Large intestine (tissue), 3 donors: ENCODE results near the gene BOD1. TPM values are rescaled to one million over a fixed set of nuclear protein-coding genes. Genes with fewer than 3 reads are reported as not detected.

Experiments used
- DNase-seq, 2 donors: peaks; one replicate each; pipeline versions ENCODE4 v3.0.0 to v3.0.0-alpha.2; 2013
- H3K27ac ChIP-seq: one replicate; pipeline ENCODE4 v1.5.1; 2013; ENCODE audit warnings: low read length
- H3K27me3 ChIP-seq: 2 replicates; pipeline ENCODE4 v1.6.1; 2013; ENCODE audit warnings: low read length; ENCODE audit not compliant: control insufficient read depth, insufficient read depth
- H3K36me3 ChIP-seq: 2 replicates; pipeline ENCODE4 v1.6.1; 2013; ENCODE audit warnings: low read length; ENCODE audit not compliant: control insufficient read depth, insufficient read depth
- H3K4me1 ChIP-seq: one replicate; pipeline ENCODE4 v1.6.1; 2013; ENCODE audit warnings: low read length; ENCODE audit not compliant: control insufficient read depth, insufficient read depth
- H3K4me3 ChIP-seq: one replicate; pipeline ENCODE4 v1.5.1; 2013; ENCODE audit warnings: low read length
- H3K9me3 ChIP-seq: one replicate; pipeline ENCODE4 v1.6.1; 2013; ENCODE audit warnings: mild to moderate bottlenecking, low read depth, low read length, moderate library complexity; ENCODE audit not compliant: control insufficient read depth
- WGBS: methylation state at CpG from one replicate; pipeline ENCODE4 v1.1.5; 2013; ENCODE audit warnings: low lambda C conversion rate; ENCODE audit not compliant: insufficient coverage; 5-methylcytosine and 5-hydroxymethylcytosine counted together
- polyA plus RNA-seq: library from polyadenylated mRNA; unstranded; fragments of 120-200 nt; gene quantifications from one replicate; pipeline ENCODE4 v1.2.1, GENCODE V29; 2013

Gene BOD1
- polyA plus RNA-seq, 1 donor, result 76.7 TPM

DNA sequence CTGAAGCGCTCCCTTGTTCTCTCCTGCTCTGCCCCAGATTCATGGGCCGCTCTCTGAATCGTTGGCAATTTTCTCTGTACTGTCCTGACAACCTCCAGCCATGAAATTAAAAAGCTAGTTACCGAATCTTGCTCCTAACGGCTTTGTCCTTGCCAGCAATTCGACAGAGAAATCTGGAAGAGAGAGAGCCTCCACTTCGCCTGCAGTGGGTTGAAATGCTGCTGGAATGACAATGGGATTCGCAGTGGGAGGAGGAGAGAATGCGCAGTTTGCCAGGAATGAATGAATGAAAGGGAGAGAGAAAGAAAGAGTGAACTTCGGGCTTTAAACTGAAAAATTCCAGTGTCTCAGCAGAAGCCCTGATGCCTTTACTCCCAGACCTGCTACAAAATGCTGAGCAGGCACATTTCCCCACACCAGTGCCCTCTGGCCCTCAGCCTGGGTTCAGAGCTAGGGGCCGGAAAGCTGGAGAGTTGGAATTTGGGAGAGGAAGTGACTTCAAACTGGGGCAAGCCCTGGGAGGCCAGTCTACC, 11.5 kb upstream of the BOD1 start:
- H3K27ac ChIP-seq, result no peak overlapping the region
- WGBS, result 83% methylated on average over 1 of the region's 11 CpGs
- no peaks in the 10 kb centered on the region for H3K9me3 ChIP-seq
- H3K27me3 ChIP-seq, result no peaks in the 10 kb centered on the region
- no peak overlapping the region for H3K4me3 ChIP-seq
- peak in 1 of 2 donors; percentile 48 for DNase-seq
- H3K4me1 ChIP-seq, result peaks cover 33% of the 10 kb centered on the region
- no peaks in the 10 kb centered on the region for H3K36me3 ChIP-seq

DNA sequence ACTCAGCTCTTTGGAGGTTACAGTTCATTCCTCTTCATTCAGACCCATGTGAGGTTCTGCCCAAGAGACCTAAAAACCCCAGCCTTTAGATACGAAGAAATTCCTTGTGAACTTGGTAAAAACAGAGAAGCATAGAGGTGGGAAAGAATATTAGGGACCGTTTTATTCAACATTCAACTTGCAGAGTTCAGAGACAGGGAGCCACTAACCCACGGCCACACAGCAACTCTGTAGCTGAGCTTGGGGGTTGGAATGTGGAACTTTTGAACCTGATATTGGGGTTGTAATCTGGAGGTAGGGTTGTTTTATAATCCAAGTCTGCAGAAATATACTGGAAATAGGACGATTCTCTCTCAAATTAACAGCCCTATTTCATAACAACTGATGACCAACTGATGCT, 10.8 kb upstream of the BOD1 start:
- H3K4me3 ChIP-seq, result no peak overlapping the region
- no peaks in the 10 kb centered on the region for H3K36me3 ChIP-seq
- WGBS, result no CpG with 5 or more reads among the region's 4 CpGs
- H3K27me3 ChIP-seq, result no peaks in the 10 kb centered on the region
- H3K9me3 ChIP-seq, result no peaks in the 10 kb centered on the region
- peaks cover 36% of the 10 kb centered on the region for H3K4me1 ChIP-seq
- no peak for DNase-seq
- no peak overlapping the region for H3K27ac ChIP-seq

DNA sequence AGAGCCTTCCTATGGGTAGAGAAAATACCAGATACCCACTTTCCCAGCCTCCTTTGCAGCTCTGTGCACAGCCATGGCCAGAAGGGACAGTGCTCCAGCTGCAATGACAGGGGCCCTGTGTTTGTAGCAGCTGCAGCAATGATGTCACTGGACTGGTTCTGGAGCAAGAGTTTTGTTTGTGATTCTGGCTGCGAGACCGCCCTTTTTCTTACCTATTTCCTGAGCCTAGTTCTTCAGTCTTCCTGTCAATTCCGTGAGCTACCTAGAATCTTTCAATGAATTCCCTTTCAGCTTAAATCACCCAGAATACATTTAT, 10.0 kb upstream of the BOD1 start:
- Histone ChIP-seq H3K4me3 (no peak overlapping the region), H3K9me3 (no peaks in the 10 kb centered on the region), H3K27ac (no peak overlapping the region), H3K36me3 (no peaks in the 10 kb centered on the region), H3K27me3 (no peaks in the 10 kb centered on the region), H3K4me1 (peaks cover 36% of the 10 kb centered on the region)
- DNase-seq, result no peak
- no CpG with 5 or more reads among the region's 3 CpGs for WGBS

DNA sequence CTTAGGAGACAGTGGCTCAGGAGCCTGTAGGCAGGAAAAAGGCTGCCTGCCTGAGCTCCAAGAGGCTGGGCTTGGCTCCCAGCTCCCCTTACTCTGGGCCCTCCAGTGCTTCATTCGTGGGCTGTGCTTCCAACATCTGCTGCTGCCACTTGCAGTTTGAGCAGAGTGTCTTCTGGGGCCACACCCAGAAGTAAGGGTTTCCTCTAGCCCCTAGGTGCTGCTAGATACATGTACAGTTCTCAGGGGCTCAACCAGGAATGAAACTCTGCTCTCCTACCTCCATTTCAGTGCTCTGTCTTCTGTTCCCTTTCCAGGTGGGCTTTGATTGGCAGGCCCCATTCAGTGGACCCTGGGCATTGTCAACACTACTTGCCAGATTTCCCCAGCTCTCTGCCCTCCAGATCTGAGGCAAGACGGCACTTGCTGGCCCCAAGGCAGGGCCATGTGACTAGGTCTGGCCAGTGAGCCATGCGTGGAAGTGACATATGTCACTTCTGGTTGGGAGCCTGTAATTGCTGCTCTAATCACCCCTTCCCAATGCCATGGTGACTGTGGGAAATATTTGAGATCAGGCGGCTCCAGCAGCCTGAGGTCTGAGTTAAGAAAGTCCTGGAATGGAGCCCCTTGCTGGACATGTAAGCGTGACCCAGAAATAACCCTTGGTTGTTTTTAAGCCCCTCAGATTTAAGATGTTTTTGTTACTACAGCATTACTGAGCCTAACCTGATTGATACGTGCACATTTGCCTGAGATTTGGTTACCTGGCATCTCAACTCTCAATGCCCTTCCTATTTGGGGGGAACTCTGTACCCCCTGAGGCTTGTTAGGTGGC, 9.4 kb upstream of the BOD1 start:
- DNase-seq, result peak in 1 of 2 donors; percentile 48
- Histone ChIP-seq H3K27ac (no peak overlapping the region), H3K4me3 (no peak overlapping the region), H3K36me3 (no peaks in the 10 kb centered on the region), H3K27me3 (no peaks in the 10 kb centered on the region), H3K4me1 (peaks cover 36% of the 10 kb centered on the region), H3K9me3 (no peaks in the 10 kb centered on the region)
- WGBS, result no CpG with 5 or more reads among the region's 6 CpGs

DNA sequence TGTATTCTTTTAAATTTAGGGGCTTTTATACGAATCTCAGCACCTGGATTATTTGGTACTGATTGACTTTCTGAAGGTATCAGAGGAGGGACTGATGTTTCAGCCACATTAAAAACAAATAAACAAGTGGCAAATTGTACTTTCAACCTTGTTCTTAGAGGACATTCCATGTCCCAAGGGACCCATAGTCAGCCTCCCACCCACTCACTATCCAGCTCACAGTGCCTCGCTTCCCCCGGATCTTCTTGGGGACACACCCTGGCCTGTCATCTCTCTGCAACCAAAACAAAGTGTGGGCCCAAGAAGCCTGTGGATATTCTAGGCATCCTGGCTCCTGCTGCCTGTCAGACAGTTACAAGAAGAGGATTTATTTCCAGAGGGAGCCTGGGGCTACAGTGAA, 8.8 kb upstream of the BOD1 start:
- Histone ChIP-seq H3K4me1 (peaks cover 36% of the 10 kb centered on the region), H3K27ac (peak overlapping the region; percentile 97), H3K4me3 (no peak overlapping the region)

DNA sequence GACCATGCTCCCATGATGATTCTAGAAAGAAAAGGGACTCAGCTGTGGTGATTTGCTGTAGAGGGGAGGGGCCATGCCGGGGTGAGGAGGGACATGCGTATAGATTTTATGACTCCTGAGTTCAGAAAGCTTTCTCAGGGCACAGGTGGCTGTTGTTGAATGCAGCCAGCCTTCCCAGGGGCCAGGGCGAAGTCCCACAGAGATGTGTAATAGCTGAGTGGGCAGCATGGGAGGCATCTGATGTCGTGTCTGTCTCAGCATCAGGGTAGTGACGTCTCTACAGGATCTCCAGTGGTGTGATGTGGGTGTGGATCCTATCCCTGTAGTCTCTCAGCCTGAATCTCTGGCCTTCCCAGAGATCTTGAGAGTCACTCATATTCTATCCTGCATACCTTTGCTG, 7.8 kb upstream of the BOD1 start:
- no peaks in the 10 kb centered on the region for H3K9me3 ChIP-seq
- H3K4me1 ChIP-seq, result peaks cover 36% of the 10 kb centered on the region
- peak; percentile 94 to 97 for DNase-seq
- WGBS, result no CpG with 5 or more reads among the region's 5 CpGs
- no peaks in the 10 kb centered on the region for H3K27me3 ChIP-seq
- H3K36me3 ChIP-seq, result no peaks in the 10 kb centered on the region
- H3K27ac ChIP-seq, result peak overlapping the region; percentile 97
- no peak overlapping the region for H3K4me3 ChIP-seq

More for the DNA sequence above, 8.8 kb upstream of the BOD1 start:
- H3K9me3 ChIP-seq, result no peaks in the 10 kb centered on the region
- H3K36me3 ChIP-seq, result no peaks in the 10 kb centered on the region
- no peak for DNase-seq
- no peaks in the 10 kb centered on the region for H3K27me3 ChIP-seq
- 100% methylated on average over 1 of the region's 3 CpGs for WGBS

DNA sequence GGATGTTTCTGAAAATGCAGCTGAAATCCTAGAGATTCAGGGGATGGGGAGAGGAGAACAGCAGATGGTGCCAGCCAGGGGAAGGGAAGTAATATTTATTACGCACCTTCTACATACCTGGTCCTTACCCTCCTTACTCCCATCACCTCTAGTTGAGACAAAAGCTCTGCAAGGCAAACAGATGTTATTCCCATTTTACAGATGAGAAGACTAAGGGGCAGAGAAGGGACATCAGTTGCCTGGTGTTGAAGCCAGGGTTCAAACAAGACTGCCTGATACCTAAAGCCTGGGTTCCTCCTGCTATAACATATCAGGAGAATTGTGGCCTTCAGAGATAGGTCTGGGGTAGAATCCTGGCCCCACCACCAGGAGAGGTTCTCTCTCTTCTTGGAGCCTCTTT, 7.3 kb upstream of the BOD1 start:
- H3K27me3 ChIP-seq, result no peaks in the 10 kb centered on the region
- no peaks in the 10 kb centered on the region for H3K36me3 ChIP-seq
- H3K27ac ChIP-seq, result peak overlapping the region; percentile 97
- H3K4me3 ChIP-seq, result no peak overlapping the region
- DNase-seq, result no peak
- no peaks in the 10 kb centered on the region for H3K9me3 ChIP-seq
- no CpG with 5 or more reads among the region's 1 CpG for WGBS
- H3K4me1 ChIP-seq, result peaks cover 36% of the 10 kb centered on the region

DNA sequence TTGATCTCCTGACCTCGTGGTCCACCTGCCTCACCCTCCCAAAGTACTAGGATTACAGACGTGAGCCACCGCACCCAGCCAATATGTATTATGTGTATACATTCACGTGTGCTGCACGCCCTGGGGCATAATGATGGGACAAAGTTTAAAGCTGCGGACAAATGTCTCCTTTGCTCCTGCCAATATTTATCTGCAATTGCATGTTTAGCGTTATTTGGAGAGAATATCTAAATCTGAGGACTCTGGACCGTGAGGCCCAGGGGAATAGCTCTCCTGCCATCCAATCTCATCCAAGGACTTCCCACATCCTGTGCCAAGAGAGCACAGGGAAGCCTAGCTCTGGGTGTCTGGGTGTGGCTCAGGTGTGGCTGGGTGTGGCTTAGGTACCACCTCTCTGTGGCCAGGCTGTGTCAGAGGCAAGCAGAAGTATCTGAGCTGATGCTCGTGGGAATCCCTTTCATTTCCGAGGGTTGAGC, 6.9 kb upstream of the BOD1 start:
- Histone ChIP-seq H3K27me3 (no peaks in the 10 kb centered on the region), H3K4me1 (peaks cover 36% of the 10 kb centered on the region), H3K27ac (peak overlapping the region; percentile 97), H3K36me3 (no peaks in the 10 kb centered on the region), H3K9me3 (no peaks in the 10 kb centered on the region), H3K4me3 (no peak overlapping the region)
- WGBS, result no CpG with 5 or more reads among the region's 10 CpGs
- DNase-seq, result peak; percentile 96 to 99

DNA sequence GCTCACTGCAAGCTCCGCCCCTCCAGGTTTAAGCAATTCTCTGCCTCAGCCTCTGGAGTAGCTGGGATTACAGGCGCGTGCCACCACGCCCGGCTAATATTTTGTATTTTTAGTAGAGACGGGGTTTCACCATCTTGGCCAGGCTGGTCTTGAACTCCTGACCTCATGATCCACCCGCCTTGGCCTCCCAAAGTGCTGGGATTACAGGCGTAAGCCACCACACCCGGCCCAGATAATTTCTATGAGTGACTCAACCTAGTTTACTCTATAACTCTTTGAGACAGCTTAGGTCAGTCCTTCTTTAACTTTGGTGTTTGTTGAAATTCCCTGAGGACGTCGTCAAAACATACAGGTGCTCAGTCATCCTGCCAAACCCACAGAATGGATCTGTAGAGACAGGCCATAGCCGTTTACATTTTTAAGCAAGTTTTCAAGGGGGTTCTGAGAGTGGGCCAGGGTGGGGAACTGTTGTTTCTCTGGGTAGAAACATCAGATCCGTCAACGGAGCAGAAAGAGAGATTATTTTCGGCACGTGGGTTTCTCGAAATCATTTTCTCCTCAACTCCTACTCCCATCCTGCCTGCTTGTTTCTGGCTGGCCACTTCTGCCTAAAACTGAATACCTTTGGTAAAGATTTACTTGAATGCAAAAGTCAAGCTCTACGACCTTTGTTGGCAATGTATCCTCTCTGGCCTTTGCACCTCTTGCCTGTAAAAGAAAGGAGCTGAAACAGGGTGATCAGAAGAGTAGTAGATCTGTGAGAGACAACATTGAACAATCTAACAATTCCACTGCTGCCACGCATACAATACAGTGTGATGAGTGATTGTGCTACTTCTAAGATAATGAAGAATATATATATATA, 6.0 kb upstream of the BOD1 start:
- Histone ChIP-seq H3K4me1 (peaks cover 32% of the 10 kb centered on the region), H3K4me3 (no peak overlapping the region), H3K27ac (peak overlapping the region; percentile 56), H3K9me3 (no peaks in the 10 kb centered on the region), H3K36me3 (no peaks in the 10 kb centered on the region), H3K27me3 (no peaks in the 10 kb centered on the region)
- DNase-seq, result peak in 1 of 2 donors; percentile 55
- 81% methylated on average over 3 of the region's 19 CpGs for WGBS

DNA sequence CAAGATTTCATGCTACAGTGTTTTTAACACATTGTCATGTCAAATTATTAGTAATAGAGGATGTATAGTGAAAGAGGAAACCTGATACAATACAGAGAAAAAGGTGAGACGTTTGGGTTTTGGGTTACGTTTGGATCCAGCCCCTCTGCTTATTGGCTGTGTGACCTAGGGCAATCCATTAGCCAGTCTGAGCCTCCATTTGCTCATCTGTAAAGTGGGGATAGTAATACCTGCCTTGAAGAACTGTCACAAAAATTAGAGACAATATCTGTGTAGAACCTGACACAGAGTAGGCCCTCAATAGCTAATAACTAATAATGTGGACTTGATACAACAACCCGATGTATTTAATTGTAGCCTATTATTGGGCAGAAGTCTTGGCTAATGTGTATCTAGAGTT, 4.3 kb upstream of the BOD1 start:
- 65% methylated on average over 2 of the region's 3 CpGs for WGBS
- Histone ChIP-seq H3K27ac (no peak overlapping the region), H3K4me1 (peaks cover 28% of the 10 kb centered on the region), H3K9me3 (no peaks in the 10 kb centered on the region), H3K4me3 (no peak overlapping the region), H3K27me3 (no peaks in the 10 kb centered on the region), H3K36me3 (no peaks in the 10 kb centered on the region)
- no peak for DNase-seq
